KG1 (cell line): ENCODE results near the gene RIMS1.

Source experiments
- DNase-seq: peaks from one replicate; lab custom pipeline; 2025; lab: John Stamatoyannopoulos, UW

Gene RIMS1

GRCh38 chr6:72350296-72350881, 464.0 kb downstream of the RIMS1 start:
- DNase-seq, result no peak

- no peak for DNase-seq
Observed at GRCh38 chr6:72363844-72364740, 477.7 kb downstream of the RIMS1 start.

GRCh38 chr6:72365773-72366172, 479.4 kb downstream of the RIMS1 start:
- no peak for DNase-seq

GRCh38 chr6:72367439-72367838, 481.1 kb downstream of the RIMS1 start:
- no peak for DNase-seq

- no peak for DNase-seq
Observed at GRCh38 chr6:72371473-72371872, 485.1 kb downstream of the RIMS1 start.

GRCh38 chr6:72374172-72374571, 487.8 kb downstream of the RIMS1 start:
- DNase-seq, result no peak

GRCh38 chr6:72374857-72375256, 488.5 kb downstream of the RIMS1 start:
- DNase-seq, result no peak

- DNase-seq, result no peak
Observed at GRCh38 chr6:72376736-72377135, 490.4 kb downstream of the RIMS1 start.

GRCh38 chr6:72381076-72381475, 494.7 kb downstream of the RIMS1 start:
- no peak for DNase-seq

- DNase-seq, result no peak
Observed at GRCh38 chr6:72382602-72383529, 496.5 kb downstream of the RIMS1 start.

GRCh38 chr6:72386324-72386723, 500.0 kb downstream of the RIMS1 start:
- no peak for DNase-seq

- DNase-seq, result no peak
Observed at GRCh38 chr6:72389698-72390097, 503.3 kb downstream of the RIMS1 start.

- no peak for DNase-seq
Observed at GRCh38 chr6:72390548-72390947, 504.2 kb downstream of the RIMS1 start.

GRCh38 chr6:72401865-72402264, 515.5 kb downstream of the RIMS1 start:
- no peak for DNase-seq

GRCh38 chr6:72403413-72403812, 517.1 kb downstream of the RIMS1 start:
- no peak for DNase-seq

GRCh38 chr6:72406517-72406916, 520.2 kb downstream of the RIMS1 start:
- DNase-seq, result no peak

GRCh38 chr6:72410769-72411168, 524.4 kb downstream of the RIMS1 start:
- DNase-seq, result no peak

- peak; percentile 88 for DNase-seq
Observed at GRCh38 chr6:72411872-72412708, 525.7 kb downstream of the RIMS1 start.

GRCh38 chr6:72412709-72413044, 526.3 kb downstream of the RIMS1 start:
- DNase-seq, result no peak

GRCh38 chr6:72413884-72414283, 527.5 kb downstream of the RIMS1 start:
- DNase-seq, result no peak

- DNase-seq, result no peak
Observed at GRCh38 chr6:72414657-72415056, 528.3 kb downstream of the RIMS1 start.
